Fibroblast of skin of right quadriceps (primary cell): ENCODE measurements around the gene METTL16.
A peak's percentile ranks its signal among the peaks of the same experiment; 100 is the strongest.
"Not testable (repeated sequence)": the region's sequence is repeated elsewhere in the genome, so short reads cannot be mapped to it uniquely, and the experiment has no call there.

Experiments used
- DNase-seq: peaks from one replicate; pipeline ENCODE4 v3.0.0-alpha.2; 2013

METTL16 gene

DNA sequence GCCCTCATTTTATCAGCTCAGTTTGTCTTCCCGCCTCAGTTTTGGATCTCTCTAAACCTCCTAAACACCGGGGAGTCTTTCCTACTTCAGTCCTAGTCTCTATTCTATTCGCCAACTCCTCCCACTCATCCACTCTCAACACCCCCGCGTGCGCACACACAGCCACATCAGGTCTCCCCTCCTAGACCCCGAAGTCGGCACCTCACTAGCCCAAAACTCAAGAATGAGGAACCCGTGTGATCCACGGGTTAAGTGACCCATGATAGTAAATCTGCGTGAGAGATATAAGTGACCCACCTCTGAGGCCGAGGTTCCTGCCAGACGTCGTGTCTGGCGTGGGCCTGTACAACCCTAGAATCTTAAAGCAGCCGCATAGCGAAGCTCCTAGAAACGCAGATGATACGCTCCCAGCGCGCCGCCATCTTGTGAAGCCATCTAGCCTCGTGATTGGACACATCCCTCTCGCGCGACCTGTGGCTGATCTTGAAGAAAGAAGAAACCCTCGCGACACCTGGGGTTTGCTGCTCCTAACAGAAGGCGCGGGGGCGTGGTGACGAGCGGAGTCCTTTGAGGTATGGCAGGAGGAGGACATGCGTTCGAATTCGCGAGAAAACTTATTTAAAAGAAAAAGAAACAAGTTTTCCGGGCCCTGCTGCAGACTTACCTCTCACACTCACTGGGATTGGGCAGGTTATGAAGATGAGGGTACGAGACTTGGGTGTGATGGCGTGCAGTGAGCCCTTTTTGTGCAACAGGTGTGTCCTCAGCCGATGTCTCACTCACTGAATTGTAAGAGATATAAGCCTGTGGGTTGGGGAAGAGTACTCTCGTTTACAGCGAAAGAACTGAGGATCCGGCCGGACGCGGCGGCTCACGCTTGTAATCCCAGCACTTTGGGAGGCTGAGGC lies at the start of gene METTL16:
METTL16 (minus strand) TSS at position 427 of the 908 bp plus-strand sequence. CDS start 9,557 bp downstream, outside the sequence.
- peak; percentile 98 for DNase-seq

DNA sequence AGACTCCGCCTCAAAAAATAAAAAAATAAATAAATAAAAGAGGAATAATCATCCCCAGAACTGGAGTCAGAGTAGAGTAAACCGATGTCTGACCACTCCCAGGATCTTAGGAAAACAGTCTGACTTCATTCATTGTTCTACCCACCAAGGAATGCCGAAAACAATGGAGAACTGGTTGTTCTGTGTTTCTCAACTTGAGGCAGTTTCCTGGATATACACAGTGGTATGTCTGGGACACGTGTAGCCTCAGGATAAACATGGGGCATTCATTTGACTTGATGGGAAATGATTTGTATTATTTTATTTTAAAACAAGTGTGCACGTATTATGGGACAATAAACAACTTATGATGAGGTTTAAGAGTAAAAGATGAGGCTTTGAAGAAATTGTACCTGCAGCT lies 49.0 kb upstream of the METTL16 start:
- no peak for DNase-seq

DNA sequence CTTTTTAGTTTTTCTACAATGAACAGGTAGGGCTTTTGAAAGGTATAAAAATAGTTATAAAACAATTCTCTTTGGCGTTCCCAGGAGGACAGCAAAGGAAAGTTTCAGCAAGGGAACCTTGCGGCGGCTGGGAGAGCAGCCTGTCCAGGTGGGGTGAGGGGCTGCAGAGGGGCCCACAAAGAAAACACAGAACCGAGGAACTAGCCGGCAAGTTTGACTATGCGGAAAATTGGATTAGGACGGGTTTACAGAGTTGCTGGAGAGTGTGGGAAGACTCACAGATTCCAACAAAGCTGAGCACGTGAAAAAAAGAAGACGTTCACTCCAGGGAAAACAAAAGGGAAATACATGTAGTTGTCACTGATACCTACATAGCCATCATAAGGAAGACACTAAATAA lies 40.2 kb upstream of the METTL16 start:
- no peak for DNase-seq

DNA sequence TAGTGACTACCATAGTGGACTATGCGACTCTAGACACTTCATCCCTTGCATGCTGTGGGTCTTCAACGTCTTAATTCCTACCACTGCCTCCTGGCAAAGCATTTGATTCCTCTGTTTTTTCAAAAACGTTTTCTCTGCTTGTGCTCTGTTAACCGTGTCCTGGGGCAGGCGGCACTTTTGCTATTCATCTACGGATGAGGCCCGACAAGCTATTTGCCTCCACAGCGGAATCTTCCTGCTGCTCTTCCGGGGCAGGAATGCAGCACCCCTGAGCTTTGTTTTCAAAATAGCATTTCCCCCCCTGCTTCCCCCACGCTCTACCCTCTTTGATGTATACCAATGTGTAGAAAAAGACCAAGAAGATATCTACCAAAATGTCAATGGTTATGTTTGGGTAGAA lies 39.8 kb upstream of the METTL16 start:
- DNase-seq: no peak

GRCh38 chr17:2549392-2550211 lies 37.9 kb upstream of the METTL16 start:
- DNase-seq: no peak

- DNase-seq: not testable (repeated sequence)
Observed at GRCh38 chr17:2548026-2548425, 36.3 kb upstream of the METTL16 start.

GRCh38 chr17:2547176-2547575 lies 35.5 kb upstream of the METTL16 start:
- DNase-seq: peak; percentile 25

GRCh38 chr17:2545393-2545792 lies 33.7 kb upstream of the METTL16 start:
- DNase-seq: no peak

DNA sequence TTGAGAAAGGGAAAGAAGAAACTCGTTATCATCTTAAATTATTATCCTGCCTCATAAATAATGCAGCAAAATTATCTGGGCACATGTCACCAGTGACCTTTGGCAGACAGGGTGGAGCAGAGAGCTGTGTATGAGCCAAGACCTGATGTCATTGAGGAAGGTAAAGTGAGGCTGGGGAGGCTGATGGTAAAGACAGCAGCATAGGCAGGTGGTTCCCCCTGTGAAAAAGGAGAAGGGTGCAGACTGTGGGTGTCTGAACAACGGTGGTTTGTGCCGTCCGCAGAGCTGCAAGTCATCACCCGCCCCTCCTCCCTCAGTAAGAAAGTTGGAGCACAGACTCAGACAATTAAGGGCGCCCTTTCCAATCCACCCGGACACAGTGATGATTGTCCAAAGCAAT lies 30.8 kb upstream of the METTL16 start:
- DNase-seq: no peak

- no peak for DNase-seq
Observed at GRCh38 chr17:2542056-2542455, 30.4 kb upstream of the METTL16 start.

GRCh38 chr17:2537579-2537978 lies 25.9 kb upstream of the METTL16 start:
- not testable (repeated sequence) for DNase-seq

GRCh38 chr17:2532146-2532720 lies 20.5 kb upstream of the METTL16 start:
- DNase-seq: no peak

DNA sequence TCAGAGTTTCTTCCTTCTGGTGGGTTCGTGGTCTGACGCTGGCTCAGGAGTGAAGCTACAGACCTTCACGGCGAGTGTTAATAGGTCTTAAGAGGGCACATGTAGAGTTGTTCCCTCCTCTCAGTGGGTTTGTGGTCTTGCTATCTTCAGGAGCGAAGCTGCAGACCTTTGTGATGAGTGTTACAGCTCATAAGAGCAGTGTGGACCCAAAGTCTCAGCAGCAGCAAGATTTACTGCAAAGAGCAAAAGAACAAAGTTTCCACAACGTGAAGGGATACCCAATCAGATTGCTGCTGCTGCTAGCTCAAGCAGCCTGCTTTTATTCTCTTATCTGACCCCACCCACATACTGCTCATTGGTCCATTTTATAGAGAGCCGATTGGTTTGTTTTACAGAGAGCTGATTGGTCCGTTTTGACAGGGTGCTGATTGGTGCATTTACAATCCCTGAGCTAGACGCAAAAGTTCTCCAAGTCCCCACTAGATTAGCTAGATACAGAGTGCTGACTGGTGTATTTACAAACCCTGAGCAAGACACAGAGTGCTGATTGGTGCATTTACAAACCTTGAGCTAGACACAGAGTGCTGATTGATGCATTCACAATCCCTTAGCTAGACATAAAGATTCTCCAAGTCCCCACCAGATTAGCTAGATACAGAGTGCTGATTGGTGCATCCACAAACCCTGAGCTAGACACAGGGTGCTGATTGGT lies 19.7 kb upstream of the METTL16 start:
- not testable (repeated sequence) for DNase-seq

DNA sequence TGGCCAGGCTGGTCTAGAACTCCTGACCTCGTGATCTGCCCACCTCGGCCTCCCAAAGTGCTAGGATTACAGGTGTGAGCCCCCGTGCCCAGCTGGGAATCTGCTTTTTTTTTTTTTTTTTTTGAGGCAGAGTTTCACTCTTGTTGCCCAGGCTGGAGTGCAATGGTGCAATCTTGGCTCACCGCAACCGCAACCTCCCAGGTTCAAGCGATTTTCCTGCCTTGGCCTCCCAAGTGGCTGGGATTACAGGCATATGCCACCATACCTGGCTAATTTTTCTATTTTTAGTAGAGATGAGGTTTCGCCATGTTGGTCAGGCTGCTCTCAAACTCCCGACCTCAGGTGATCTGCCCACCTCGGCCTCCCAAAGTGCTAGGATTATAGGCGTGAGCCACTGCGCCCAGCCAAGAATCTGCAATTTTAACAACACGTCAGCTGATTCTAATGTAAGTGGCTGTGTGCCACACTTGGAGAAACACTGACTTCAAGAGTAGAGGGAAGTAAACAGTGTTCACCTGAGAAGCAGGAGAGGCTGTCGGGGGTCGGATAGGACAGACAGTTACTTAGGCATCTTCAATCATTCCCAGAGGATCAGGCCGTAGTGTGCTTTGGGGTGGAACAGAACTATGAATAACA lies 10.2 kb upstream of the METTL16 start:
- DNase-seq: not testable (repeated sequence)

GRCh38 chr17:2521257-2521656 lies 9.6 kb upstream of the METTL16 start:
- no peak for DNase-seq

- DNase-seq: no peak
Observed at GRCh38 chr17:2517539-2517938, 5.9 kb upstream of the METTL16 start.

DNA sequence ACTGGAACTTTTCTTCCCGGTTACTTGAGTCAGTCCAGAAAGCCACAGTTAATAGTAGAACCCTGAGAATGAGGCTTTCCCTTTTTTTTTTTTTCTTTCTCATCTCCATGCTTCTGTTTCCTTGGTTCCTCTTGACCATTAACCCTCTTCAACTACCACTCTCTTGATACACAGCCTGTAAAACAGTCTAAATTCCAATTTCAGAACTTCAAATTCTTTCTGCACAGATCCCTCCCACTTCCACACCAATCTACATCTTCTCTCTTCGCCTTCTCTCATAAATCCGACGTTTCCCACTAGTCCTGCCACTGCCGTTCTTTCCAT lies 588 bp downstream of the METTL16 start:
- DNase-seq: no peak

- DNase-seq: no peak
Observed at GRCh38 chr17:2510559-2510958, 1.1 kb downstream of the METTL16 start.

GRCh38 chr17:2508035-2508434 lies 3.7 kb downstream of the METTL16 start:
- DNase-seq: no peak

DNA sequence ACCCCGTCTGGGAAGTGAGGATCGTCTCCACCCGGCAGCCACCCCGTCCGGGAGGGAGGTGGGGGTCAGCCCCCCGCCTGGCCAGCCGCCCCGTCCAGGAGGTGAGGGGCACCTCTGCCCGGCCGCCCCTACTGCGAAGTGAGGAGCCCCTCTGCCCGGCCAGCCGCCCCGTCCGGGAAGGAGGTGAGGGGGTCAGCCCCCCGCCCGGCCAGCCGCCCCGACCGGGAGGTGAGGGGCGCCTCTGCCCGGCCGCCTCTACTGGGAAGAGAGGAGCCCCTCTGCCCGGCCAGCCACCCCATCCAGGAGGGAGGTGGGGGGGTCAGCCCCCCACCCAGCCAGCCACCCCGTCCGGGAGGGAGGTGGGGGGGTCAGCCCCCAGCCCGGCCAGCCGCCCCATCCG lies 4.7 kb downstream of the METTL16 start:
- DNase-seq: not testable (repeated sequence)

GRCh38 chr17:2503627-2504026 lies 8.1 kb downstream of the METTL16 start:
- DNase-seq: no peak

- no peak for DNase-seq
Observed at GRCh38 chr17:2502871-2503580, 8.7 kb downstream of the METTL16 start.
